H1 (cell line): ENCODE measurements around the gene FGD6. TPM values are rescaled to one million over a fixed set of nuclear protein-coding genes. Genes with fewer than 3 reads are reported as not detected.

ENCODE experiments used
- CTCF ChIA-PET: fragments of 300-600 bp; sonication (Branson Sonifier 250); formaldehyde crosslinking; loops from one replicate; lab custom pipeline; 2021; ENCODE audit not compliant: partially characterized antibody; lab: Charles Lee
- POLR2A ChIA-PET: fragments of 300-600 bp; sonication (Branson Sonifier 250); formaldehyde crosslinking; loops from one replicate; lab custom pipeline; 2021; ENCODE audit warnings: inconsistent platforms; ENCODE audit not compliant: partially characterized antibody; lab: Charles Lee
- DNase-seq, 2 experiments: peaks; one replicate each; pipeline versions ENCODE4 v3.0.0 to v3.0.0-alpha.2; 2010 to 2022; ENCODE audit warnings: low spot score in 2 of 2, low read depth in 1 of 2, mixed read lengths in 1 of 2
- FAIRE-seq: peaks from 2 replicates; lab custom pipeline; 2011; peaks lifted over from hg19 to GRCh38; lab: Jason Lieb, UNC
- H2AFZ ChIP-seq: 2 replicates; pipeline ENCODE4 v1.8.1; 2012; ENCODE audit warnings: low read length, inconsistent platforms
- H2AK5ac ChIP-seq: 2 replicates; pipeline ENCODE4 v1.6.1; 2013; ENCODE audit warnings: low read depth, low read length
- H2BK120ac ChIP-seq: replicated peaks from 2 replicates; pipeline ENCODE3; 2013; ENCODE audit warnings: low read depth, low read length, inconsistent platforms
- H2BK12ac ChIP-seq: 2 replicates; pipeline ENCODE4 v1.6.1; 2013; ENCODE audit warnings: low read depth, low read length
- H2BK15ac ChIP-seq: 2 replicates; pipeline ENCODE4 v1.6.1; 2013; ENCODE audit warnings: low read length
- H2BK20ac ChIP-seq: 2 replicates; pipeline ENCODE4 v1.6.1; 2013; ENCODE audit warnings: low read length
- H2BK5ac ChIP-seq: 2 replicates; pipeline ENCODE4 v1.6.1; 2013; ENCODE audit warnings: low read depth, low read length
- H3K14ac ChIP-seq: 2 replicates; pipeline ENCODE4 v1.6.1; 2013; ENCODE audit warnings: inconsistent platforms; ENCODE audit not compliant: insufficient read length
- H3K18ac ChIP-seq: 2 replicates; pipeline ENCODE4 v1.6.1; 2013; ENCODE audit warnings: low read length; ENCODE audit errors: extremely low read depth
- H3K23ac ChIP-seq: 2 replicates; pipeline ENCODE4 v1.6.1; 2013; ENCODE audit warnings: inconsistent platforms; ENCODE audit not compliant: insufficient read length
- H3K23me2 ChIP-seq: 2 replicates; pipeline ENCODE4 v1.6.1; 2013; ENCODE audit warnings: low read depth, low read length
- H3K27ac ChIP-seq: 2 replicates; pipeline ENCODE4 v1.6.1; 2011; ENCODE audit warnings: low read depth, low read length, inconsistent platforms
- H3K27me3 ChIP-seq, 4 experiments: replicated peaks in 1 of 4; 1 replicate in 1 of 4; 2 replicates in 3 of 4; pipeline versions ENCODE4 v1.6.1 to v1.8.1; 2011 to 2013; ENCODE audit warnings: low read length in 3 of 4, mild to moderate bottlenecking in 3 of 4, inconsistent platforms in 2 of 4, mixed read lengths in 2 of 4, moderate library complexity in 1 of 4; ENCODE audit not compliant: control insufficient read depth in 3 of 4, insufficient read depth in 3 of 4; ENCODE audit errors: extremely low read depth in 1 of 4
- H3K36me3 ChIP-seq, 4 experiments: 2 replicates each; pipeline versions ENCODE4 v1.6.1 to v1.8.1; 2011 to 2013; ENCODE audit warnings: mild to moderate bottlenecking in 4 of 4, low read length in 3 of 4, moderate library complexity in 2 of 4, control low read depth in 1 of 4, inconsistent platforms in 1 of 4; ENCODE audit not compliant: insufficient read depth in 4 of 4, control insufficient read depth in 2 of 4
- H3K4ac ChIP-seq: replicated peaks from 2 replicates; pipeline ENCODE3; 2013; ENCODE audit warnings: low read length, low read depth, mixed read lengths, inconsistent platforms; ENCODE audit not compliant: insufficient read length
- H3K4me1 ChIP-seq, 4 experiments: replicated peaks in 1 of 4; 1 replicate in 1 of 4; 2 replicates in 3 of 4; pipeline versions ENCODE4 v1.6.1 to v1.8.1; 2011 to 2013; ENCODE audit warnings: low read length in 3 of 4, inconsistent platforms in 2 of 4, mixed read lengths in 1 of 4; ENCODE audit not compliant: insufficient read depth in 4 of 4, control insufficient read depth in 3 of 4
- H3K4me2 ChIP-seq, 2 experiments: 2 replicates each; pipeline versions ENCODE4 v1.6.1 to v1.8.1; 2011 to 2013; ENCODE audit warnings: low read depth in 2 of 2, low read length in 2 of 2, control low read depth in 1 of 2, inconsistent platforms in 1 of 2, mild to moderate bottlenecking in 1 of 2; ENCODE audit not compliant: insufficient read depth in 1 of 2
- H3K4me3 ChIP-seq, 4 experiments: fragments of 200-600, 300-600 bp in 1 of 4; sonication (generic), shearing (Covaris generic), sonication (Bioruptor Twin) in 1 of 4; 2 replicates each; pipeline versions ENCODE4 v1.5.1 to v1.8.1; 2011 to 2016; ENCODE audit warnings: low read length in 4 of 4, low read depth in 3 of 4, control low read depth in 2 of 4, inconsistent platforms in 2 of 4, mild to moderate bottlenecking in 2 of 4, mixed read lengths in 1 of 4, moderate library complexity in 1 of 4; ENCODE audit not compliant: insufficient read depth in 2 of 4; ENCODE audit errors: extremely low read depth in 1 of 4
- H3K56ac ChIP-seq: replicated peaks from 2 replicates; pipeline ENCODE3; 2013; ENCODE audit warnings: low read depth, mild to moderate bottlenecking, mixed read lengths, low read length, inconsistent platforms; ENCODE audit not compliant: insufficient read length
- H3K79me1 ChIP-seq: 2 replicates; pipeline ENCODE4 v1.6.1; 2013; ENCODE audit warnings: low read depth, low read length, control low read depth
- H3K79me2 ChIP-seq, 2 experiments: 2 replicates each; pipeline versions ENCODE4 v1.6.1 to v1.8.1; 2012 to 2013; ENCODE audit warnings: low read length in 2 of 2, mild to moderate bottlenecking in 2 of 2, inconsistent platforms in 1 of 2; ENCODE audit not compliant: insufficient read depth in 2 of 2, control insufficient read depth in 1 of 2
- H3K9ac ChIP-seq, 4 experiments: replicated peaks in 1 of 4; 1 replicate in 1 of 4; 2 replicates in 3 of 4; pipeline versions ENCODE4 v1.6.1 to v1.8.1; 2011 to 2013; ENCODE audit warnings: low read depth in 3 of 4, low read length in 3 of 4, control low read depth in 2 of 4, mild to moderate bottlenecking in 2 of 4, moderate library complexity in 2 of 4, inconsistent platforms in 1 of 4; ENCODE audit errors: extremely low read depth in 1 of 4
- H3K9me3 ChIP-seq, 2 experiments: 2 replicates each; pipeline versions ENCODE4 v1.6.1 to v1.8.1; 2012 to 2013; ENCODE audit warnings: mild to moderate bottlenecking in 2 of 2, moderate library complexity in 2 of 2, control low read depth in 1 of 2, inconsistent platforms in 1 of 2, low read depth in 1 of 2, low read length in 1 of 2, mixed read lengths in 1 of 2; ENCODE audit not compliant: insufficient read depth in 2 of 2
- H4K20me1 ChIP-seq, 2 experiments: replicated peaks in 1 of 2; 2 replicates each; pipeline versions ENCODE3 to v1.8.1; 2011 to 2013; ENCODE audit warnings: inconsistent platforms in 2 of 2, low read length in 2 of 2, mild to moderate bottlenecking in 1 of 2; ENCODE audit not compliant: insufficient read depth in 2 of 2, control insufficient read depth in 1 of 2
- H4K5ac ChIP-seq: 2 replicates; pipeline ENCODE4 v1.6.1; 2013; ENCODE audit warnings: low read length, low read depth, mixed read lengths, inconsistent platforms; ENCODE audit not compliant: insufficient read length
- H4K8ac ChIP-seq: 2 replicates; pipeline ENCODE4 v1.8.0; 2013; ENCODE audit warnings: mild to moderate bottlenecking, moderate library complexity, low read length, inconsistent platforms; ENCODE audit not compliant: insufficient read depth; ENCODE audit errors: extremely low read depth
- H4K91ac ChIP-seq: replicated peaks from 2 replicates; pipeline ENCODE3; 2013; ENCODE audit warnings: low read length, mixed read lengths, inconsistent platforms; ENCODE audit not compliant: insufficient read length
- BCL11A ChIP-seq, 2 experiments: IDR thresholded peaks; one replicate each; pipeline ENCODE4 v1.6.1; 2011; ENCODE audit warnings: low read depth in 2 of 2, low read length in 2 of 2, mild to moderate bottlenecking in 2 of 2
- EP300 ChIP-seq, 2 experiments: IDR thresholded peaks; 1 replicate in 1 of 2; 2 replicates in 1 of 2; pipeline ENCODE4 v1.6.1; 2011 to 2012; ENCODE audit warnings: low read depth in 2 of 2, low read length in 2 of 2, mild to moderate bottlenecking in 2 of 2, borderline replicate concordance in 1 of 2, inconsistent platforms in 1 of 2, moderate library complexity in 1 of 2
- FOSL1 ChIP-seq: IDR thresholded peaks from 2 replicates; pipeline ENCODE4 v1.6.1; 2011; ENCODE audit warnings: mild to moderate bottlenecking, low read depth, low read length, moderate library complexity; ENCODE audit not compliant: insufficient read depth
- SP1 ChIP-seq: IDR thresholded peaks from 2 replicates; pipeline ENCODE4 v1.6.1; 2011; ENCODE audit warnings: low read depth, low read length
- WGBS, 2 experiments: shearing (Covaris generic) in 1 of 2; methylation state at CpG; one replicate each; pipeline versions ENCODE4 v1.1.6 to v1.1.7; 2013 to 2015; ENCODE audit warnings: low lambda C conversion rate in 2 of 2, mixed read lengths in 2 of 2, inconsistent platforms in 1 of 2, low coverage in 1 of 2, missing lambda C conversion rate in 1 of 2; ENCODE audit not compliant: insufficient replicate concordance in 2 of 2, insufficient coverage in 1 of 2, insufficient read length in 1 of 2; ENCODE audit errors: extremely low coverage in 1 of 2, missing lambda C conversion rate in 1 of 2; 5-methylcytosine and 5-hydroxymethylcytosine counted together
- polyA plus RNA-seq, 7 experiments: library from polyadenylated mRNA; depleted of rRNA in 3 of 7; stranded (reverse) in 5 of 7; unstranded in 2 of 7; fragments of >200 nt in 5 of 7; fragments of 200-250 nt in 2 of 7; gene quantifications; 1 replicate in 5 of 7; 2 replicates in 1 of 7; 4 replicates in 1 of 7; pipeline versions ENCODE4 v1.2.1 to v1.2.3, GENCODE V29; 2011 to 2013; ENCODE audit warnings: missing spikeins in 2 of 7, mixed read lengths in 2 of 7
- total RNA-seq: library from RNA; stranded (reverse); fragmentation: NEBNext Ultra II Directional; extraction: Animal tissue kit (Norgen Biotek cat#: 25700); gene quantifications from 2 replicates; pipeline ENCODE4 v1.2.1, GENCODE V29; 2021
- TF ChIP-seq, protein P1 (sequence below): IDR thresholded peaks from 2 replicates; pipeline ENCODE4 v1.6.1; 2012; ENCODE audit warnings: inconsistent platforms

The FGD6 gene
- total and polyA plus RNA-seq, 2 of the 8 experiments (the other 6 are each of a cell fraction or from before 2014, with no cell fraction given) = 12.2 to 24.3 TPM

DNA sequence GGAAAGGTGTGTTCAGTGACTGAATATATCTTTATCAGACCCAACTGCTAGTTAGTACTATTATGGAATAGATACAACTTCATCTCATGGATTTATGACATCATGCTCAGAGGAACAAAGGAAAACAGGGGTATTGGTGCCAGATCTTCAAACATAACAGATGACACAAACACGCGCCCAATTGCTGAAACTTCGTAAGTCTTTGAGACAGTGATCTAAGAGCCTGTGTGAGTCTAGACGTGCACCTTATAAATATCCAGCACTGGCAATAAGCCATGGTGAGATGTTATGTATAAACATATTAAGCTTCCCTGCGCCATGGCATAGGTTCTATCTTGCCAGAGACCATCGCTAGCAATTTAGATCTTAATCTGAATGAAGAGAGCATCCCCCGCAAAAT, 101.6 kb downstream of the FGD6 start:
- Histone ChIP-seq H3K23me2 (peaks cover 2% of the 10 kb centered on the region; the same call in 1 of the 2 replicates), H4K8ac (no peak overlapping the region), H4K20me1 (no peaks in the 10 kb centered on the region), H3K4me3 (no peak overlapping the region), H2BK12ac (no peak overlapping the region), H2AK5ac (no peak overlapping the region), H3K14ac (no peak overlapping the region), H3K79me1 (no peaks in the 10 kb centered on the region), H3K4me1 (peaks cover 0 to 11% (median 2%) of the 10 kb centered on the region in 4 experiments; a peak in 2 of 7 replicates), H3K56ac (no peak overlapping the region), H2AFZ (no peak overlapping the region), H3K18ac (no peak overlapping the region), H3K4ac (no peak overlapping the region), H2BK120ac (no peak overlapping the region), H3K36me3 (peaks cover 0 to 6% (median 6%) of the 10 kb centered on the region in 4 experiments; a peak in 4 of 8 replicates), H2BK15ac (no peak overlapping the region), H3K23ac (no peak overlapping the region), H4K5ac (no peak overlapping the region), H2BK20ac (no peak overlapping the region), H3K4me2 (peak overlapping the region in 1 of 2 experiments; percentile 22; a peak in 1 of 4 replicates), H3K9ac (no peak overlapping the region), H3K9me3 (no peaks in the 10 kb centered on the region), H3K27me3 (no peaks in the 10 kb centered on the region), H3K79me2 (no peaks in the 10 kb centered on the region), H4K91ac (peak overlapping the region; percentile 12), H3K27ac (no peak overlapping the region), H2BK5ac (no peak overlapping the region)
- ChIA-PET POLR2A (interaction anchor here (3.0 kb wide), 1 partner anchor 102 kb away, joined by 11 read pairs; the partner anchor contains the start of genes FGD6 and VEZT), CTCF (interaction anchor here (0.6 to 2.5 kb wide), 6 partner anchors 11 to 116 kb away, joined by 3 to 16 read pairs (median 4); no protein-coding TSS in a partner anchor)
- DNase-seq = no peak
- WGBS, 2 experiments = 89% methylated on average over 7 of the region's 7 CpGs; no CpG with 5 or more reads in 1 of the 2 experiments
- FAIRE-seq = no peak
- TF ChIP-seq BCL11A (IDR thresholded peaks at IDR 0.05; ENCODE audit: low read depth in 2 of 2, low read length in 2 of 2) (no peak), EP300 (IDR thresholded peaks at IDR 0.05; ENCODE audit: borderline replicate concordance in 1 of 2, low read depth in 2 of 2, low read length in 2 of 2) (no peak), SP1 (no peak), FOSL1 (no peak)
- TF ChIP-seq, protein P1, sequence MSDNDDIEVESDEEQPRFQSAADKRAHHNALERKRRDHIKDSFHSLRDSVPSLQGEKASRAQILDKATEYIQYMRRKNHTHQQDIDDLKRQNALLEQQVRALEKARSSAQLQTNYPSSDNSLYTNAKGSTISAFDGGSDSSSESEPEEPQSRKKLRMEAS = no peak
